HG03442 (cell line): Measurements from ENCODE around the gene TMED6.
"Not testable (repeated sequence)": the region's sequence is repeated elsewhere in the genome, so short reads cannot be mapped to it uniquely, and the experiment has no call there.

ENCODE experiments used
- ATAC-seq: cut with Tn5 transposase; IDR thresholded peaks from one replicate; pipeline ENCODE4 v1.9.1; 2021; ENCODE audit warnings: mild to moderate bottlenecking, moderate library complexity; ENCODE audit not compliant: unreplicated experiment

The TMED6 gene

GRCh38 chr16:69363281-69363717 is 11.7 kb upstream of the TMED6 start:
- ATAC-seq = no peak

GRCh38 chr16:69360070-69360469 is 8.5 kb upstream of the TMED6 start:
- not testable (repeated sequence) for ATAC-seq

- ATAC-seq = no peak
Measured at GRCh38 chr16:69350536-69351133, 951 bp downstream of the TMED6 start.

GRCh38 chr16:69349536-69349935 is 2.0 kb downstream of the TMED6 start:
- ATAC-seq = no peak

- ATAC-seq = no peak
Measured at GRCh38 chr16:69348222-69348621, 3.4 kb downstream of the TMED6 start.

- ATAC-seq = no peak
Measured at GRCh38 chr16:69346683-69347082, 4.9 kb downstream of the TMED6 start.

GRCh38 chr16:69345923-69346322 is 5.7 kb downstream of the TMED6 start:
- no peak for ATAC-seq

GRCh38 chr16:69344171-69344570 is 7.4 kb downstream of the TMED6 start:
- no peak for ATAC-seq

- no peak for ATAC-seq
Measured at GRCh38 chr16:69340095-69340644, 11.4 kb downstream of the TMED6 start.

GRCh38 chr16:69339289-69340094 is 12.1 kb downstream of the TMED6 start, which contains the start of the genes COG8 and NIP7:
TSS of gene COG8 (minus strand) at chr16:69339564. CDS start at chr16:69339552, 12 bp downstream.
TSS of gene NIP7 (plus strand) at chr16:69339772. CDS start at chr16:69339830, 58 bp downstream.
- peak; percentile 86 for ATAC-seq

- ATAC-seq = no peak
Measured at GRCh38 chr16:69338557-69339288, 12.9 kb downstream of the TMED6 start.

- no peak for ATAC-seq
Measured at GRCh38 chr16:69334696-69335095, 16.9 kb downstream of the TMED6 start.

GRCh38 chr16:69330286-69331109 is 21.1 kb downstream of the TMED6 start, which contains the start of gene PDF:
TSS of gene PDF (minus strand) at chr16:69330588. CDS start at chr16:69330570, 18 bp downstream.
- peak; percentile 90 for ATAC-seq

GRCh38 chr16:69329369-69330285 is 22.0 kb downstream of the TMED6 start:
- peak; percentile 13 for ATAC-seq

- ATAC-seq = no peak
Measured at GRCh38 chr16:69328854-69329316, 22.7 kb downstream of the TMED6 start.

GRCh38 chr16:69327585-69328310 is 23.8 kb downstream of the TMED6 start:
- ATAC-seq = no peak

GRCh38 chr16:69326172-69326873 is 25.3 kb downstream of the TMED6 start:
- ATAC-seq = no peak

- ATAC-seq = no peak
Measured at GRCh38 chr16:69325784-69326171, 25.8 kb downstream of the TMED6 start.
